ENCODE measurements around the gene UBE3B.

GRCh38 chr12:109513051-109513450, 35.6 kb downstream of the UBE3B start:
- no peak for TF ChIP-seq POLR2A (IDR thresholded peaks at IDR 0.05)
- TF ChIP-seq, protein P1, sequence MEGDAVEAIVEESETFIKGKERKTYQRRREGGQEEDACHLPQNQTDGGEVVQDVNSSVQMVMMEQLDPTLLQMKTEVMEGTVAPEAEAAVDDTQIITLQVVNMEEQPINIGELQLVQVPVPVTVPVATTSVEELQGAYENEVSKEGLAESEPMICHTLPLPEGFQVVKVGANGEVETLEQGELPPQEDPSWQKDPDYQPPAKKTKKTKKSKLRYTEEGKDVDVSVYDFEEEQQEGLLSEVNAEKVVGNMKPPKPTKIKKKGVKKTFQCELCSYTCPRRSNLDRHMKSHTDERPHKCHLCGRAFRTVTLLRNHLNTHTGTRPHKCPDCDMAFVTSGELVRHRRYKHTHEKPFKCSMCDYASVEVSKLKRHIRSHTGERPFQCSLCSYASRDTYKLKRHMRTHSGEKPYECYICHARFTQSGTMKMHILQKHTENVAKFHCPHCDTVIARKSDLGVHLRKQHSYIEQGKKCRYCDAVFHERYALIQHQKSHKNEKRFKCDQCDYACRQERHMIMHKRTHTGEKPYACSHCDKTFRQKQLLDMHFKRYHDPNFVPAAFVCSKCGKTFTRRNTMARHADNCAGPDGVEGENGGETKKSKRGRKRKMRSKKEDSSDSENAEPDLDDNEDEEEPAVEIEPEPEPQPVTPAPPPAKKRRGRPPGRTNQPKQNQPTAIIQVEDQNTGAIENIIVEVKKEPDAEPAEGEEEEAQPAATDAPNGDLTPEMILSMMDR (IDR thresholded peaks at IDR 0.05) = no peak
- no peak for TF ChIP-seq EP300 (IDR thresholded peaks at IDR 0.05)

All from stomach (tissue), 4 donors.